C4-2B (cell line): ENCODE data around the gene CYSRT1.

Experiments
- H3K27ac ChIP-seq: fragments of 450-650 bp; 2 replicates; pipeline ENCODE4 v1.5.1; 2017
- ZFX ChIP-seq: fragments of 450-650 bp; IDR thresholded peaks from 2 replicates; pipeline ENCODE4 v1.6.1; 2017
- TF ChIP-seq, protein P1 (sequence below): fragments of 450-650 bp; conservative IDR thresholded peaks from 2 replicates; pipeline ENCODE4 v1.5.1; 2017; ENCODE audit warnings: mild to moderate bottlenecking

The CYSRT1 gene

DNA sequence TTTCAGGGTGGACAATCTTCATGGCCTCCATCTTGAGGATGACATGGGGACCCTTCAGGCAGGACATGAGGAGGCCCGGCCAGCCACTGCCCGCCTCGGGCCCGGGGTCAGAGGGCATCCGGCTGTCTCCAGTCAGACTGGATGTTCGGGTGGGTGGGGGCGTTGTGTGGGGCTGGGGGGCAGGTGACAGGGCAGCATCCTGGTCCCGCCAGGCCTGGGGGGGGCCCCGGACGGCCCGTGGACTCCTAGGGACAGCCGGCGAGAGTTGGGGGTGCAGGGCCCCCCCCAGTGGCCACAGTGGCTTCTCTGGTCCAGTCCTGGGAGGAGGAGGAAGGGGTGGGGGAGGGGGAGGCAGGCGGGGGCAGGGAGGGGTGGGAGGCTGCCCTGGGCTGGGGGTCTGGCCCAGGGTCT lies 3.9 kb upstream of the CYSRT1 start:
- H3K27ac ChIP-seq: peak overlapping the region; percentile 88
- no peak for TF ChIP-seq ZFX
- TF ChIP-seq, protein P1, sequence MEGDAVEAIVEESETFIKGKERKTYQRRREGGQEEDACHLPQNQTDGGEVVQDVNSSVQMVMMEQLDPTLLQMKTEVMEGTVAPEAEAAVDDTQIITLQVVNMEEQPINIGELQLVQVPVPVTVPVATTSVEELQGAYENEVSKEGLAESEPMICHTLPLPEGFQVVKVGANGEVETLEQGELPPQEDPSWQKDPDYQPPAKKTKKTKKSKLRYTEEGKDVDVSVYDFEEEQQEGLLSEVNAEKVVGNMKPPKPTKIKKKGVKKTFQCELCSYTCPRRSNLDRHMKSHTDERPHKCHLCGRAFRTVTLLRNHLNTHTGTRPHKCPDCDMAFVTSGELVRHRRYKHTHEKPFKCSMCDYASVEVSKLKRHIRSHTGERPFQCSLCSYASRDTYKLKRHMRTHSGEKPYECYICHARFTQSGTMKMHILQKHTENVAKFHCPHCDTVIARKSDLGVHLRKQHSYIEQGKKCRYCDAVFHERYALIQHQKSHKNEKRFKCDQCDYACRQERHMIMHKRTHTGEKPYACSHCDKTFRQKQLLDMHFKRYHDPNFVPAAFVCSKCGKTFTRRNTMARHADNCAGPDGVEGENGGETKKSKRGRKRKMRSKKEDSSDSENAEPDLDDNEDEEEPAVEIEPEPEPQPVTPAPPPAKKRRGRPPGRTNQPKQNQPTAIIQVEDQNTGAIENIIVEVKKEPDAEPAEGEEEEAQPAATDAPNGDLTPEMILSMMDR: no peak

DNA sequence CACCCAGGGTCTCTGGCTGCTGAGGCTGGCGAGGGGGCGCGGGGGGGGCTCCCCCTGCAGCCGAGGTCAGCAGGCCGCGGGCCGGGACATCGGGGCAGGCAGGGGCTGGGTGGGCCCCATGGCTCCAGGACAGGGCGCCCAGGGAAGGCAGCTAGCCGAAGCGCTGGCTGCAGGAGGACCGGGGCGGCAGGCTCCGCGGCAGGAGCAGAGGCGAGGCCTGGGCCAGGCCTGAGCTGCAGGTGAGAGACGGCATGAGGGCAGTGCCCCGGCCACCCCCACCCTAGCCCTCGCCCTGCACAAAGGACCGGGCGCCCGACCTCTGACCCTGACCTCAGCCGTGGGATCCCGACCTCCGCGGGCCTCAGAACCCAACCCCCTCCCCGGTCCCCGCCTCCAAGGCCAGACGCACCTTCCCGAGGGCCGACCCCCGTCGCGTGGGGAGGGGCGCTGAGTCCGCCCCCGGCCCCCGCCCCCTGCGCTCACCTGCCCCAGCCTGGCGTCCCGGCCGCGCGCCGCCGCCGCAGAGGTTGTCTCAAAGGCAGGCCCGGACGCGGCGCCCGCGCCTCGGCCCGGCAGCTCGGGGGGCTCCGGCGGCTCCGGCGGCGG lies 3.4 kb upstream of the CYSRT1 start:
- peak overlapping the region; percentile 88 for H3K27ac ChIP-seq
- TF ChIP-seq ZFX: peak; percentile 33
- TF ChIP-seq, protein P1: no peak

DNA sequence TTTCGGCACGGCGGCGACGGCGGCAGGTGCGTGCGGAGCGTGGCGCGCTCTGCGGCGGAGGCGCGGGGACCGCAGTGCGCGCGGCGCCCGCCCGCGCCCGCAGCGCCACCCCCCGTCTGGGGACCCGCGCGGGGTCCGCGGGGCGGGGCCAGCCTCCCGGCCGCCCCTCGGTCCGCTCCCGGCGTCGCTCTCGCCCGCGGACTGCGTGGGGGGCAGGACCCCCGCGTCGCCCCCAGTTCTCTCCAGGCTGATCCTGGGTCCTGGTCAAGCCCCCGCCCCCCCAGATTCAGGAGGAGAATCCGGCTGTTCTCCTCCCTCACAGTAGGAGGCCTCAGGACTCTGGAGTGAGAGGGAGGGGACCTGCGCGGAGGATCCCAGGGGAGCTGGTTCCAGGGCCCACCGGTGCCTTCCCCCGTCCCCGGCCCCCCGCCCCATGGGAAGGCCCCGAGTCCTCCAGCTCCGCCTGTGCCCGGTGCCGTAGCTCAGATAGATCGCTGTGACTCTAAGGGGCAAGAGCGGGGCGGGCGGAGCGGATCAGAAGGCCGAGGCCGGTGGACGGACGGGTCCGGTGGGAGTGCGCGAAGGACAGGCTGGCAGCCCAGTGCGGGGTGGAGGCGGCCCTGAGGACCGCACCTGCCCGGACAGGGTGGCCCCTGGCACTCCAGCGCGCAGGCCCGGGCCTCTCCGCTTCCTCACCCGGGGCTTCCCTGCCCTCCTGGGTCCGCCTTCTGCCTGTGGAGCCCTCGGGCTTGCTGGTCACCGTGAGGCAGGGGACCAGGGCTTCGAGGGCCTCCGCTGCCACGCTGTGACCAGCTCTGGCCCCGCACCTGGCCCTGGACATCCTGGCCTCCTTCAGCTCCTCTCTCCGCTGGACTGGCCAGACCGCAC lies 2.5 kb upstream of the CYSRT1 start, which contains the start of gene RNF208:
TSS of gene RNF208 (minus strand) at position 51 of the 888 bp plus-strand sequence. CDS start 1,028 bp downstream, outside the sequence.
- peak; percentile 65 for TF ChIP-seq ZFX
- TF ChIP-seq, protein P1: no peak
- H3K27ac ChIP-seq: peak within 1 kb of the TSS; percentile 88

DNA sequence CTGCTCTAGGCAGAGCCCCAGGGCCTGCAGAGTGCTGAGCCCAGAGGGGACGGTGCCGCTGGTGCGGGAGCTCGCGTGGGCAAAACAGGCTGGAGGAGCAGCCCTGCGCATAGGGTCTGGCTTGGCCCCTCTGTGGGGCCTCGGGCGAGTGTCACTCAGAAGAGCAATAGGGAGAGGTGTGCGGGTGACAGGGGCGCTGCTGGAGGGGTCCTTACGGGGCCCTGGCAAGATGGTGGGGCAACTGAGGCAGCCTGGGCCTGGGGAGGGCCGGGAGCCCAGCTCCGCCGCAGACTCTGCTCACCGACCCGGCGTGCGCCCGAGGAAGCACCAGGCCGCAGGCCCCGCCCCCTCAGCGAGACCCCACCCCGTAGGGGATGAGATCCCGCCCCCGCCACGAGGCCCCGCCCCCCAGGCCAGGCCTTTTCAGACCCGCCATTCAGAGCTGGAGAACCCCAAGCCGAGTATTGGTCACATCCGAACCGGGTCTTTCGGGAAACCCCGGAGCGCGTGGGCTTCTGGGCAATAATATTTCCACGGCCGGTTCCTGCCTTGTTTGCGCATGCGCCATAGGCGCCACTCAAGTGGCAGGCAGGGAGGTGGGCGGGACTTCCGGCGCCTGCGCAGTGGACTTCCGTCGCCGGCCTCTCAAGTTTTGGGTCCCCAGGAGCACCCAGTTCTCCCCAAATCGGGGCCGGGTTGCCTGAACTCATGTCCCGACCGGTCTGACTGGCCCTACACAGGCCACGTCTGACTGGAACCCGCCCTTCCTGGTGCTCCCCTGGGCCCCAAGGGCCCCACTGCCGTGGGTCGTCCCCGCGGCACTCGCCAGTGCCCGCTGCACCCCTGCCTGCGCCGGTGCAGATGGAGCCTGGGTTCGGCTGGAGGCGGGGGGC lies 1.6 kb upstream of the CYSRT1 start:
- peak; percentile 52; the same call in 1 of the 2 replicates for TF ChIP-seq ZFX
- TF ChIP-seq, protein P1: no peak
- peak overlapping the region; percentile 88 for H3K27ac ChIP-seq

DNA sequence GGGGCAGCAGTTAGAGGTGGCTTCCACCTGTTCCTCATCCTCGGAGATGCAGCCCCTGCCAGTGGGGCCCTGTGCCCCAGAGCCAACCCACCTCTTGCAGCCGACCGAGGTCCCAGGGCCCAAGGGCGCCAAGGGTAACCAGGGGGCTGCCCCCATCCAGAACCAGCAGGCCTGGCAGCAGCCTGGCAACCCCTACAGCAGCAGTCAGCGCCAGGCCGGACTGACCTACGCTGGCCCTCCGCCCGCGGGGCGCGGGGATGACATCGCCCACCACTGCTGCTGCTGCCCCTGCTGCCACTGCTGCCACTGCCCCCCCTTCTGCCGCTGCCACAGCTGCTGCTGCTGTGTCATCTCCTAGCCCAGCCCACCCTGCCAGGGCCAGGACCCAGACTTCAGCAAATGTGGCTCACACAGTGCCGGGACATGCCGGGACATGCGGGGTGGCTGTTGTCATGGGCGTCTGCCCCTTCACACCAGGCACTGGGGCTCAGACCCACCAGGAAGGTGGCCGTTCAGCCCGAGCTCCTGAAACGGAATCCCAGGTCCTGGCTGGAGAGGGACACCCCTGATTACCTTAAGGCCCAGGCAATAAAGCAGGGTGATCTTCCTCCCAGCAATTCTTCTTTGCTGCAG lies 841 bp downstream of the CYSRT1 start:
- peak overlapping the region; percentile 90 for H3K27ac ChIP-seq
- no peak for TF ChIP-seq ZFX
- TF ChIP-seq, protein P1: no peak

DNA sequence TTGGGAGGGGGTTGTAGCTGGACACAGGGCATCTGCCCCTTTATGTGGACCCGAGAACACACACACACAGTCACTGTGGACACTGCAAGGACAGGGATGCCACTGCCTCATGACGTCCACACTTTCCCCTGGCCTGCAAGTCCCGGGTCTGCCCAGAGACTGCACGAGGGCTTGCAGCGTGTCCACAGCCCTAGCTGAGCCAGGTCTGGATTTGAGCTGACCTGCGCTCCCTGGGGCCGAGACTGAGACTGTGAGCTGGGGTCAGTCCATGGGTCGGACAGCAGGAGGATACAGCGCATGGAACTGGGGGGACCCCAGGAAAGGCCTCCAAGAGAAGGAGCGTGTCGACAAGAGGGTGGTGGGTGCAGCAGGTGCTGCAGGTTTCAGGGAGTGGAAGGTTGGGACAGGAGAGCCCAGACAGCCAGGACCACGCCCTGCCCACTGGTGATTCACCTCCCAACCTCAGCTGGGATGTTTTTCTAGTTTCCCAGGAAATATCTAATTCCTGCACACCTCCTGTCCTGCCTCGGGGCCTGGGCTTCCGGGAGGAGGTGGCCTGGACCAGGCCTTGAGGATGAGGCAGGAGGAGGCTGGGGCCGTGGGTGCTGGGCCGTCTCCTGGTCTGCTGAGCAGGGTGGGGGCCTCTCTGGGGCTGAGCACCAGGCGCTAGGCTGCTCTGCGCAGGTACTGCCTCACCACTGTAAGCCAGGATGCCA lies 1.5 kb downstream of the CYSRT1 start:
- TF ChIP-seq, protein P1: no peak
- peak; percentile 19; the same call in 1 of the 2 replicates for TF ChIP-seq ZFX
- peak overlapping the region; percentile 90 for H3K27ac ChIP-seq
